Ovary (tissue), 3 donors: ENCODE data around the gene IFNK.

Source experiments
- CTCF ChIP-seq, 3 donors: fragments of 450-650 bp in 2 of 3; fragments of 200-600 bp in 1 of 3; IDR thresholded peaks; one replicate each; pipeline versions ENCODE4 v1.5.1 to v1.8.0; 2016 to 2022; ENCODE audit warnings: antibody characterized with exemption in 3 of 3, mild to moderate bottlenecking in 1 of 3
- EP300 ChIP-seq: sonication (generic); formaldehyde crosslinking; IDR thresholded peaks from one replicate; pipeline ENCODE4 v1.6.1; 2017; ENCODE audit warnings: antibody characterized with exemption
- POLR2A ChIP-seq: fragments of 450-650 bp; IDR thresholded peaks from one replicate; pipeline ENCODE4 v1.6.1; 2017; ENCODE audit warnings: antibody characterized with exemption, mild to moderate bottlenecking, moderate library complexity
- donor health status: DM: no; HTN: no; CAD: no.

GRCh38 chr9:27514551-27514950 is 9.5 kb upstream of the IFNK start:
- TF ChIP-seq CTCF (IDR thresholded peaks at IDR 0.05), result no peak
- TF ChIP-seq POLR2A, result no peak
- no peak for TF ChIP-seq EP300
